NCI-H82 treated with DMSO at 0.1 percent for 48 hours (cell line): ENCODE results near the gene GPR153.
"Not testable (repeated sequence)": the region's sequence is repeated elsewhere in the genome, so short reads cannot be mapped to it uniquely, and the experiment has no call there.

ENCODE experiments used
- DNase-seq: peaks from one replicate; lab custom pipeline; 2025; ENCODE audit not compliant: unreplicated experiment; lab: John Stamatoyannopoulos, UW

Gene GPR153

DNA sequence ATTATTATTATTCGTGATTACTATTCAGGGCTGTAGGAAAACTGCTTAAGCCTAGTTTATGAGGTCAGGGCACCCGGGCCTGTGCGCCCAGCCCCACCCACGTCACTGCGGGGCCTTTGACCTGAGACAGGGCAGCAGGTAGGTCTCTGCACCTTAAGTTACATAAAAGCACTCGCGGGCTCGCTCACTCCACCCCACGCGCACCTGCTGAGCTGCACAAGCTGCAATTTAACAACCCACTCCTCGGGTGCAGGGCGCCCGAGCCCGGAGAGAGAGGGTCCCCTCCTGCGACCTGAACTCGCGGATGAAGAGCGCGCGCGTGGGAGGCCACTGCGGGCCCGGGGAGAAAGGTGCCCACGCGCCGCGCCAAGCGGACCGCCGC, 25.6 kb downstream of the GPR153 start:
- DNase-seq = no peak

DNA sequence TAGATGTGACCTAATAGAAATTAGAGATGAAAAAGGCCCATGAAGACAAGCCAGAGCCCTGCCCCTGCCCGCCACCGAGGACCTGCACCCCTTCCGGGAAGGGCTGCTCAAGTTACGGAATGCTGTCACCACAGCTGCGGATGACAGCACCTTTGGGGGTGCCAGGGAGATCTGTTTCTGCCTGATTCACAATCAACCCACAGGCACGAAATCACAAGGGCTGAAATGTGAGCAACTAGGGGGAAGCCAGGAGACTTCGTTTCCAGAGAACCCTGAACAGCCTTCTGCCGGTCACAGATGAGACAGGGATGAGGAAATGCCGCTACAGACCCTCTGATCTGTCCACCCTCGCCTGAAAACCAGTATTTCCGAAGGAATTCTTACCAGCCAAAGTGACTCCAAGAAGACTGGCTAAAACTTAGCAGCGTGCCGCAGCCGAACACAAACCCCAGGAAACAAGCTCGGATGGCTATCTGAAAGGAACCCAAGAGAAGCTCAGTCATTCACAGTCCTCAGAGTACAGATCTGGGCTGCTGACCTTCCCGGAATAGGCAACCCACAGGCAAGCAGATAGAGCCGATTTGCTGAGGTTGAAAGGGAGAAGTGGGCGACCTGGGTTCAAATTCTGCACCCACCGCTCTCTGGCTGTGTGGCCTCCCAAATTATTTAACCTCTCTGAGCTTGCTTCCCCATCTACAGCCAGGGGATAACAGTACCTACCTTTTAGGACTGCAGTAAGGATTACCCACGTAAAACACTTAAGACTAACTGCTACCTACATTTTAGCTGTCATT, 26.2 kb downstream of the GPR153 start:
- no peak for DNase-seq

DNA sequence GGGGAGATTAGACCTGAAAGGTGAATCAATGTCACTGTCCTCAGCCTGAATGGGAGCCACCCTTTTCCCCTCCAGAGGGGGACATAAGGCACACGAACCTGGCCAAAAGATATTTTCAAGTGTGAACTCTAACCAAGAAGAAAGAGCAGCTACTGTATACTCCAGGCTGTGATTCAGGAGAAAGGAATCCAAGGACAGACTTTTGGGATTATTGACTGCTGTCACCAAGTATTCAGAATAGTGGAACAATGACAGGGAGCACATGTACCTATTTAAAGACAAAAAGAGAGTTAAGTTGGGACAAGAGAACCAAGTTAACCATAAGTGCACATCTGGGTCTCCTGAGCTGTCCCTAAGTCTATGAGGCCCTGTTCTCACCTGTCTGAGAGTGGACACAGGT, 27.5 kb downstream of the GPR153 start:
- peak; percentile 39 for DNase-seq

DNA sequence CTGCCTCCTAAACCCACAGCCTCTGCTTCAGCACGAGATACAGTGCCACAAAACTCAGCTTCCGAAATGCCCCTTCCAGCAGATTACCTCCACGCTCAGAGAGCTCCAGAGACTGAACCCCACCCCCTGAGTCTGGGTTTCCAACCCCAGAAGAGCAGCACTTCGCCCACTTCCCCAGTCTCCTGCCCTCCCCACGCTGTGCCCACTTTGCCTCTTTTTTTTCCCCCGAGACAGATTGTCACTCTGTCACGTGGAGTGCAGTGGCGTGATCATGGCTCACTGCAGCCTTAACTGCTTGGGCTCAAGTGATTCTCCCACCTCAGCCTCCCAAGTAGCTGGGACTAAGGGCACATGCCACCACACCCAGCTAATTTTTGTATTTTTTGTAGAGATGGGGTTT, 35.2 kb downstream of the GPR153 start:
- DNase-seq = no peak

DNA sequence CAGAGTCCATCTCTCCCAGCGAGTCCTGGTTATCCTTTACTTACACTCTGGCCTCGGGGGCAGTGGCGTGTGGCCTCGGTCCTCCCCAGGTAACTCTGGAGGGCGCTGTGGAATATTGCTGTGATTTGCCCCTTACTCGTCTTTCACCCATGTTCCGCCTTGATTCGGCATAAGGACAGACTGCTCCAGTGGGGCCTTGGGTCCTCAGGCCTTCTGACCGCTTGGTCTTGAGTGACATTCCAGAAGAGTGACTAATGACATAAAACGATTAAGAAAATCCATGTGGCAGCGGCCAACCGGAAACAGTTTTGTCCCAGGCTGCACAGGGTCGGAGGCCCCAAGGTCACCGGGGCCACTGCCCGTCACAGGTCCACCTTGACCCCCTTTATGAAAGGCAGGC, 36.2 kb downstream of the GPR153 start:
- DNase-seq = no peak

DNA sequence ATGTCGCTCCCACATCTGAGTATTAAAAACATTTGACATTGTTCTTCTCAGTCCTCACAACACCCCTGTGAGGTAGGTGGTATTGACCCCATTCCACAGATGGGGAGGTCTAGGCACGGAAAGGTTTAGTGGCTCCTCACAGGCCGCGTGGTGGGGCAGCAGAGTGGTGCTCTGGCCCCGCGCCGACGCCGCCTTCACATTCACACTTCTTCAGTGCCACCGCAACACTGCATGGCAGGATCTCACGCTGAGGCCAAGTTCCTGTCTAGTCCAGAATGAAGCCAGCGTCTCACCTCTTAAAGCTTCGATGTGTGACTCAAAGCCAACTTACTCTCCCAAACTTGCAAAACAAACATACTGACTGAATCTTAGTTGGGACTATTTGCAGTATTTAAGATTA, 37.3 kb downstream of the GPR153 start:
- DNase-seq = no peak

DNA sequence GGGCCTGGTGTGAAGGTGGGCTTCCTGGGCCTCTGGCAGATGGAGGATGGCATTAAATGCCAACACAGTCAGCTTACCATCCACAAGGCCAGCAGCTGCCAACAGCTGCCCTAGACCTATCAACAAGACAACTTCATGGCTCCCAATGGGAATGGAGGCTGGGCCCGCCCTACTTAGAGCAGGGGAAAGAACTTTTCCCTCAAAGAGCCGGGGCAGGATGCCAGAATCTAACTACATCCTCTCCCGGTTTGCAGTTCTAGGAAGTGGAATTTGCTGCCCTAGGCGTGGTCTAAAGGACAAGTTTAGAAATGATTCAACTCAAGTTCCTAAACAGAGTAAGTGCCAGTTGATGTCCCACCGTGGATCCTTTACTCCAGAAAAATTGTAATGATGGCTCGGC, 38.3 kb downstream of the GPR153 start:
- DNase-seq = no peak

DNA sequence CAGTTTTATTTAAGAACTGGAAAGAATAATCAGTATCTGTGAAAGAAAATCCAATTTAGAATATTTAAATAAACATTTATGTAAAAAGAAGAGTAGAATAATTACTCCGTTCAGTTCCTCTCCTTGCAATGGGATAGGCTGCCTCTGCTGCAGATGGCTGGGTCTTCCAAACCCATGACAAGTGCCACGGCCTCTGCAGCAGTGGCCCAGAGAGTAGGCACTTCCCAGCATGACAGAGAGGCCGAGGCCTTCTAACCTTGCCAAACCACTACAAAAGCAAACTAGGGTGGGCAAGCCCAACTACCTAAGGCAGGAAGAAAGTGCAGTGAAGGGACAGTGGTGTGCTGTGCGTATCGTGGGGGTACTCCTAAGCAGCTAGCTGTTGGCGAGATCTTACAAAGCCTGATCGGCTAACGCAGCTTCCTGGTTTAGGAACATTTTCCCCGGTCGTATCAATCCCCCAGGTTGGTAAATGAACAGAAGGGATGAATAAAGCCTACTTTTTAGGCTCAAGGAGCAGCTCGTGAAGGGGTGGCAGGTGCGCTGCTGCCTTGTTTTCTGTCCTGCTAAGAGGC, 39.6 kb downstream of the GPR153 start:
- no peak for DNase-seq

DNA sequence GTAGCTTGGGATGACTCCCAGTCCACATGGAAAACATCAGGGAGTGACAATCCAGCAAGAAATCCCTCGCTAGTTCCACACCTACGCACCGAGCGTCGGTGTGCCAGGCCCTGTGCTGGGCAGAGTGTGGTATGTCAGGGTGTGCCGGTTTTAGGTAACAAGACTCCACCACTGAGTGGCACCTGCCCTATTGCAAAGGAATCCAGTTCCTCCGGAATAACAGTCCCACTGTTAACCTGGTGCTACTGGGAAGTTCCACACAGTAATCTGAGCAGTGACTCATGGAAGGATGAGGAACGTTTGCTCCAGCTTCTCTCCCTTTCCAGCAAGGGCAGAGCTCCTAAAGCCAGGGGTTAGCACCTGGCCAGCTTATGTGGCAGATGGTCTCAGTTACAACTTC, 40.7 kb downstream of the GPR153 start:
- DNase-seq = peak; percentile 24

DNA sequence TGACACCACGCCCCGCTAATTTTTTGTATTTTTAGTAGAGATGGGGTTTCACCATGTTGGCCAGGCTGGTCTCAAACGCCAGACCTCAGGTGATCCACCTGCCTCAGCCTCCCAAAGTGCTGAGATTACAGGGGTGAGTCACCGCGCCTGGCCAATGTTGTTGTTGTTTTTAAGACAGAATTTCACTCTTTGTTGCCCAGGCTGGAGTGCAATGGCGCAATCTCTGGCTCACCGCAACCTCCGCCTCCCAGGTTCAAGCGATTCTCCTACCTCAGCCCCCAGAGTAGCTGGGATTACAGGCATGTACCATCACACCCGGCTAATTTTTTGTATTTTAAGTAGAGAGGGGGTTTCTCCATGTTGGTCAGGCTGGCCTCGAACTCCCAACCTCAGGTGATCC, 41.3 kb downstream of the GPR153 start:
- not testable (repeated sequence) for DNase-seq

DNA sequence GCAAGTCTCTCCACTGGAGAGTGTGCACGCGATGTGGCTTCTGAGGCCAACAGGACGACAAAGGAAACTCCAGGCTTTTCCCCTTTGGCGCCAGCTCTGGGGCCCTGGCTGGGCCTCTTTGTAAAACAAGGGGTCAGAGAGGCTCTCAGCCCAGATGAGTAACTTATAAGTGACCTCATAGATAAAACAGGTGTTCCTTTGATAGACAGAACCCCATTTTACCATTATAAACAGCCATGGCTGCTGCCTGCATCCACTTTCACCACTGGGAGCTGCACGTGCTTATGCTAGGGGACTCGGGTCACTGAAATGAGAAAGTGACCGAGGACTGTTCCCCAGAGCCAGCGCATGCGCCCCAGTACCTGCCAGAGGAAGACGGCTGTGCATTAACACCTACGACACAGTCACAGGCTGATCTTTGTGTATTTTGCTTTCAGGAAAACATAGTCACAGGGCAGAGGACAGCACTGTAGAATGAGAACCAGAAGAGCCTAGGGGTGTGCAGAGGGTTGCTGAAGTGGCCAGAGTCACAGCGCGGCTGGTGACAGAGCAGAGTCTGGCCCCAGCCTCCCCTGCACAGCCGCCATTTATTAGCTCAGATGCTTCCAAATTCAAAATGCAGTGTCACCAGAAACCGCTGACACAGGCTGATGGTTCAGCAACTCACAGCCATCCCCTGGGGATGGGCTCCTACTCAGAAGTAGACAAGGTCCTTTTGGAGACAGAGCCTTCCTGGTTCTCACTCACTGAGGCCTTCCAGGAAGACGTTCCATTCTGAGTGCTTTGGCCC, 42.3 kb downstream of the GPR153 start:
- DNase-seq = no peak

DNA sequence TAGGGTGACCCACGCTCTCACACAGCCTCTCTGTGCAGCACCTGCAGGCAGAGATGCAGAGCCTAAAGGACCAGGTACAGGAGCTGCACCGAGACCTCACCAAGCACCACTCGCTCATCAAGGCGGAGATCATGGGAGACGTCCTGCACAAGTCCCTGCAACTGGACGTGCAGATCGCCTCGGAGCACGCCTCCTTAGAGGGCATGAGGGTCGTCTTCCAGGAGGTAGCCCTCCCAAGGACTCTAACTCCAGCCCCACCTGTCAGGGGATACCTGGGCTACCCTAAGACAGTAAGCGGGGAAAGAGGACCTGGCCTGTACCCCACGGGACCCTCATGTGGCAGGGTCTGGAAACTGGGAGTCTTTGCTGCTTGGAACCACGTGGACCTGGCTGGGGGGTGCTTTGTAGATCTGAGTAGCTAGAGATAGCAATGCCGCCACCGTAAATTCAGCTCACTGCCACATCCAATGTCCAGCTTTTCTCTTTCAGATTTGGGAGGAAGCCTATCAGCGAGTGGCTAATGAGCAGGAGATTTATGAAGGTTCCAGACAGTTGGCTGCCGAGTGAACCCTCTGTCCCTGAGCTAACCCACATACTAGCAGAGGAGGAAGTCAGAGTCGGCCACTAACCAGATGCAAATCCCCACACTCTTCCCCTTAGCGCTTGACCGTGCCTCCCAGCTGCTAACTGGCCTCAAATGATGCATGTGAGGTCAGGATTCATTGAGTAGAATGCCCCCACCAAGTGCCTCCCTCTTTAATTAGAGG, 48.5 kb downstream of the GPR153 start:
- DNase-seq = no peak

DNA sequence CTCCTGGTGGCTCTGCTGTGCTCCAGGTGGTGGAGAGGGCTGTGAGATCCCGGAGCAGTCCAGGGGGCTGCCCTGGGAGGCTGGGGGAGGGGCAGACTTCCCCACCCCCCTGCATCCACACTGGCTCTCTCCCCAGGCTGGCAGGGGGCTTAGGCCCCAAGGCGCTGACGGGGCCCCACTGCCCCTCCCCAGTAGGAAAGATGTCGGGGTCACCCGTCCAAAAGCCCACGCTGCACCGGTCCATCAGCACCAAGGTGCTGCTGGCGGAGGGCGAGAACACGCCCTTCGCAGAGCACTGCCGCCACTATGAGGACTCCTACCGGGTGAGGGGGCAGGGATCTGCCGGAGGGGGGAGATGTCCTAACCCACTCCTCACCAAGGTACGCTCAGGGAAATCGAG, 49.2 kb downstream of the GPR153 start:
- DNase-seq = no peak

DNA sequence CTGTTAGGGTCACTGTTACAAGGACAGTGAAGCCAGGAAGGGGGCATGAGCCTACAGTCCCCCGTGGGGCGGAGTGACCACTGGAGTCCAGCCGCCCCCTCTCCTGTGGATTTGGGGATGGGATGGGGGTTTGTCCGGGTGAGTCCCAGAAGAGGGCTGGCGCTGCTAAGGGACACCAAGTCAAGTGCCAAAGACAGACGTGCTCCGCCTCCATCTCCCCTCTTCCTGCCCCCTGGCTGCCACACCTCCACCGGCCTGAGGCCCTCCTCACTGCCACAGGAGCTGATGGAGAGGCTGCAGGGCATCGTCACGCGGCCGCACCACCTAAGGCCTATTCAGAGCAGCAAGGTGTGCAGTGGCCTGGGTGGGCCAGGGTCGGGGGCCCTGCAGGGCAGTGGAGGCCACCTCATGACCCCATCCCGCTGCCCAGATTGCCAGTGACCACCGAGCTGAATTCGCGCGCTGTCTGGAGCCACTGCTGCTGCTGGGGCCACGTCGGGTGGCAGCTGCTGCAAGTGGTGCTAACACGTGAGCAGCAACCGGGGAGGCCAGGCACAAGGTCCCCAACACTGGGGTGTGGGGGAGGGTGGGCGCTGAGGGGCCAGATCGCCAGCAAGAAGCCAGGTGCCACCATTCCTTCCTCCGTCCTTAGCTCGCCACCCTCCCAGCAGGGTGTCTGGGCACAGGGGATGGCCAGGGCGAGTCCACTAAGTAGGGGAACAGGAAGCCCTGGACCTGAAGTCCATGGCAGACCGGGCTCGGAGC, 50.1 kb downstream of the GPR153 start:
- no peak for DNase-seq

DNA sequence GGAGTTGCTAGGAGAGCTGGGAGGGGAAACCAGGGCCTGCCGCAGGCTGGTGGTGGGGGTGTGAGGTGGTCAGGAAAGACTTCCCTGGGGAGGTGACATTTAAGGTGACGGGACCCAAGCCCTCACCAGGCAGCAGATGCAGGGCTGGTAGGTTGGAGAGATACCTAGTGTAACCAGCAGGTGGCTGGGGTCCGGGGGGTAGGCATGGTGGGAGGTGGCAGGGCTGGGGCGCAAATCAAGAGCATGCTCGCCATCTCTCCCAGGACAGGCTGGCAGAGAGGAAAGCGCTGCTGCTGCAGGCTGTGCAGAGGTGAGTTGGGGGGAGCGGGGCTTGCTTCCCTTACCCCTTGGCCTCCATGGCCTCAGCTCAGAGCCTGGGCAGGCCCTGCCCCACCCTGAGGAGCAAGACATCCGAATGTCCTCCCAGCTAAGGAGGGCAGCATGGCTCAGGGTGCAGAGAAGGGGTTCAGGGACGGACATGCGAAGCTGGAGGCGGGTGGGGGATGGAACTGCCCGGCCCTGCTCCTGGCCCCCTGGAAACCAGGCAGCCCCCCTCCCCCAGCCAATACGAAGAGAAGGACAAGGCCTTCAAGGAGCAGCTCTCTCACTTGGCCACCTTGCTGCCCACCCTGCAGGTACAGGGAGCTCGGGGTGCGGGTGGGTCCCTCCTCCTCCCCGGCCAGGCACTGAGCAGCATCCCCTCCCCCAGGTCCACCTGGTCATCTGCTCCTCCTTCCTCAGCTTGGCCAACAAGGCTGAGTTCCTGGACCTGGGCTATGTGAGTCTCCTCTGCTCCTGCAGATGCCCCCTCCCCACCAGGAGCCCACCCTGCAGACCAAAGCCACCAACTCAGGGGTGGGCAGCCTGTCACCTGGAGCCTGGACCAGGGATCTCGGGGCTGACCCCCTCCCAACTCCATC, 51.0 kb downstream of the GPR153 start:
- DNase-seq = no peak

DNA sequence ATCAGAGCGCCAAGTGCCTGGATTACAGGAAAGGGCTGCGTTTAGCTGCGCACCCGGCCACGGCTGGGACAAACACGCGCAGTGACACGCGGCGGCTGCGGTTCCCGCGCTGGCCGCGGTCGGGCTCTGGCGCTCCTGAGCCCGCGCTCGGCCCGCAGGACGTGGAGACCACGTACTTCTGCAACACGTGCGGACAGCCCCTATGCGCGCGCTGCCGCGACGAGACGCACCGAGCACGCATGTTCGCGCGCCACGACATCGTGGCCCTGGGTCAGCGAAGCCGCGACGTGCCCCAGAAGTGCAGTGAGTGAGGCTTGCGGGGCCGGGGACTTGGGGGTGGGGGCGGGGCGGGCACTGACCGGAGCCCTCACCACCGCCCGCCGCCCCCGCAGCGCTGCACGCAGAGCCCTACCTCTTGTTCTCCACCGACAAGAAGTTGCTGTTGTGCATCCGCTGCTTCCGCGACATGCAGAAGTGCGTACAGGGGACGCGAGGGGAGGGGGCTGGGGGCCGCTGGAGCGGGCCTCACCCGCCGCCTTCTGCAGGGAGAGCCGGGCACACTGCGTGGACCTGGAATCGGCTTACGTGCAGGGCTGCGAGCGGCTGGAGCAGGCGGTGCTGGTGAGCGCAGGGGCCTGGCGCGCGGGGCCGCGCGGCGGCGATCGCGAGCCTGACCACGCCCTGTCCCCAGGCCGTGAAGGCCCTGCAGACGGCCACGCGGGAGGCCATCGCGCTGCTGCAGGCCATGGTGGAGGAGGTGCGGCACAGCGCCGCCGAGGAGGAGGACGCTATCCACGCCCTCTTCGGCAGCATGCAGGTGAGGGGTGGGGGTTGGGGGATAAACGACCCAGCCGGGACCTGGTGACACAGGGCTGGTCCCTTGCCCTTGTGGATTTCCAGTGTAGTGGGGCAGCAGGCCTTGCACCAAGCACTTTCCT, 51.9 kb downstream of the GPR153 start:
- DNase-seq = peak; percentile 63

DNA sequence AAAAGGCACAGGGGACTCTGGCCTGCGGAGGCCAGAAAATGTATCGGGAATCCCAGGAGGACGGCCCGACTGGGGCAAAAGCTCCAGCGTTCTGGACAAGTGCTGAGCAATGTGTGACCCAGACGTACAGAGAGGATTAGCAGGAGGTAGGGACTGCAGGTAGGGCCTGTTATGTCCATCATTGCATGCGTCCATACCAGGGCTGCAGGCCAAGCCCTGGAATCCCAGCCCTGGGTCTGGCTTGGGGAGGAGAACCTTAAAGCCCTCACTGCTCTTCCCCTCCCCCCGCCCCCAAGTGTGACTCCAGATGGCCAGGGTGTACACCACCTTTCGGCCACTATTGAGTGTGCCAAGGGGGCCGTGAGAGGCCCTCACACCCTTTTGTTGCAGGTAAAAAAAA, 53.0 kb downstream of the GPR153 start:
- DNase-seq = peak; percentile 32

DNA sequence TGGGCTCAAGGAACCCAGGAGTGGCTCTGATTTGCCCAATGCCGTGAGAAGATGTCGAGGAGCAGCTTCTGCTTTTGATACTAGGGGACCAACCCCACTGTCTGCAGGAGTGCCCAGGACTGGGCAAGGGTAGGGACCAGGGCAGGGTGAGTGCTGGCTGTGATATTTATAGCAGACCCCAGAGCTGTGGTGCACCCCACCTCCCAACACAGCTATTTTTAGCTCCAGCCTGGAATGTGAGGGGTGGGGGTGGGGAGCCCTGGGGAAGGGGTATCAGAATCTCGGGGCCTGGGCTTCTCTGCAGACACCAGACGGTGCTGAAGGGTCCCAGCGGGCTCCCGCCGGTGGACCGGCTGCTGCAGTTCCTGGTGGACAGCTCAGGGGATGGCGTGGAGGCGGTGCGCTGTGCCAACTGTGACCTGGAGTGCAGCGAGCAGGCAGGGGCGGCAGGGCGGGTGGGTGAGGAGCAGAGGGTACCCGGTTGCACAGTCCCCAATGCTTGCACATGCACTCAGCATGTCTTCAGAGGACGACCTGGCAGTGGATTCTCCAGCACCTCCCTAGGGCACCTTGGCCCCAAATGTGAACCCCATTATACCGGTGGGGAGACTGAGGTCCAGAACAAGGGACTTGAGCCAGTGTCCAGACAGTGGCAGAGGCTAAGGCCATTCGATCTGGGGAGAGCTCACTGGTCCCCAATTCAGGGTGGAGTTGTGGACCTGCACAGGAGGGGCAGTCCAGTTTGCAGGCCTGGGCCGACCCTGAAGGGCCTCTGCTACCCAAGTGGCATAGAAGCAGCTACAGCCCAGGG, 53.6 kb downstream of the GPR153 start:
- no peak for DNase-seq
